GM18909 (cell line): Measurements from ENCODE around the gene CPNE4.
"Not testable (repeated sequence)": the region's sequence is repeated elsewhere in the genome, so short reads cannot be mapped to it uniquely, and the experiment has no call there.

Source experiments
- ATAC-seq: cut with Tn5 transposase; IDR thresholded peaks from one replicate; pipeline ENCODE4 v1.9.1; 2021; ENCODE audit warnings: mild to moderate bottlenecking; ENCODE audit not compliant: unreplicated experiment, poor library complexity

Gene CPNE4

DNA sequence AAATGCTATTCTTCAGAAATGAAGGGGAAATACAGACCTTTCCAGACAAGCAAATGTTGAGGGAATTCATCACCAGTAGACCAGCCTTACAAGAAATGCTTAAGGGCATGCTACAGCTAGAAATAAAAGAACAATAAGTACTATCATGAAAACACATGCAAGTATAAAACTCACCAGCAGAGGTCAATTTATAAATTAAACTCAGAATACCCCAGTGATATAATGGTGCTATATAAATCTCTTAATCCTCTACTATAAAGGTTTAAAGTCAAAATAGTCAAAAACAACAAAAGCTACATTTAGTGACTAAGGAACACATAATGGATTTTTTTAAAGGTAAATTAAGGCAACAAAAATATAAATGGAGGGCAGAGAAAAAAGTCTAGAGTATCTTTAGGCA lies 142.5 kb downstream of the CPNE4 start:
- ATAC-seq: no peak

DNA sequence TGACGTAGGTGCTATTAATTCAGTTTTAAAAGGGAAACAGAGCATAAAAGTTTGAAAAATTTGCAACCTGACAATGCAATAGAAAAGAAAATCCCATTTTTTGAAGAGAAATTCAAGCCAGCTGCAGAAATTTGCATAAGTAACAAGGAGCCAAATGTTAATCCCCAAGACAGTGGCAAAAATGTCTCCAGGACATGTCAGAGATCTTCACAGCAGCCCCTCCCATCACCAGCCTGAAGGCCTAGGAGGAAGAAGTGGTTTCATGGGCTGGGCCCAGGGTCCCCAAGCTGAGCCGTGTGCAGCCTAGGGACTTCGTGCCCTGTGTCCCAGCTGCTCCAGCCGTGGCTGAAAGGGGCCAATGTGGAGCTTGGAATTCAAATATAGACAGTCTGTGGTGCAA lies 148.9 kb downstream of the CPNE4 start:
- ATAC-seq: not testable (repeated sequence)

GRCh38 chr3:131883711-131884407 lies 151.0 kb downstream of the CPNE4 start:
- no peak for ATAC-seq

DNA sequence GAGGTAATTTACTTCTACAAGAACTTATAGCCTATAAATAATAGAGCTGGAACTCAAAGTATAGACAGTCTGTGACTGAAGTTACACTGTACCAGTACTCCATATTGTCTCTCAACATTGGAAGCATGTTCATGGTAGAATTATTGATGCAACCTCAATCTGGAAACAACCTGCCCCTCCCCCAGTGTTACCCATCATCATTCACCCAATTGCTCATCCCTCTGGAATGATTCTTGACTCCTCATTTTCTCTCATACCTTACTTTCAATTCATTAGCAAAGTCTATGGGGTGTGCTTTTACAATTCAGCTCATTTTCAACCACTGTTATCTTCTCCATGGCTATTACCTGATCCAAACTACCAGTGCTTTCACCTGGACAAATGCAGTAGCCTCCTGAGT lies 151.7 kb downstream of the CPNE4 start:
- no peak for ATAC-seq

GRCh38 chr3:131881777-131882176 lies 153.0 kb downstream of the CPNE4 start:
- ATAC-seq: no peak

- no peak for ATAC-seq
These were observed 153.9 kb downstream of the CPNE4 start for GRCh38 chr3:131880948-131881347.

- ATAC-seq: no peak
These were observed 166.6 kb downstream of the CPNE4 start for GRCh38 chr3:131868203-131868602.

DNA sequence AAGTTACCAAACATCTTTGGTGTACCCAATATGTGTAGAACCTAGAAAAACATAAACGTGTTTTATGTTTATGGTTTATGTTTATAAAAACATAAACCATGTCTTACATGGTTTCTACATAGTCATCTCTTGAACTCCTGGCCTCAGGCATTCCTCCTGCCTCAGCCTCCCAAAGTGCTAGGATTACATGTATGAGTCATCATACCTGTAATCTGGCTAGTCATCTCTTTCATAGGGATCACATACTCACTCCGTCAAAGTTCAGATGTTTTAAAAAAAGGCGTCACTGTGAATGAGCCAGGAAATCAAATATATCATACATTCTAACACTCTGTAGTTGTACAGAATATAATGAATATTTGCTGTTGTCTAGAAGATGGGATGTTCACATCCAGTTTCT lies 178.6 kb downstream of the CPNE4 start:
- no peak for ATAC-seq

GRCh38 chr3:131850223-131850622 lies 184.6 kb downstream of the CPNE4 start:
- ATAC-seq: no peak

DNA sequence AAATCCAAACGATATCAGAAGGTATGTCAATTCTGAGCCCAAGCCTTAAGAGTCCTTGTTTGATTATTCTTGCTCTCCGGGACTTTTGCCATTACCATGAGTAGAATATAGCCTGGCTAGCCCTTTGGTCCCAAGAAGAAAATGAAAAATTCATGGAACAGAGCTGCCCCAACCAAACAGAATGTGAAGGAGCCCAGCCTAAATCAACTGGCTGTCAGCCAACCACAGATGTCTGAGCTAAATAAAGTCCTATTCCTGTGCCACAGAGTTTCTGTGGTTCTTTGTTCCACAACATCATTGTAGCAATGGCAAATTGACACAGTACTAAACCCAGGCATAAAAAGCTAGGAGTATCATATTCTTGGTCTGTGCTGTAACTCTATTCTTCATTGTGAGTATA lies 185.2 kb downstream of the CPNE4 start:
- ATAC-seq: no peak

- no peak for ATAC-seq
These were observed 186.8 kb downstream of the CPNE4 start for GRCh38 chr3:131847966-131848510.

DNA sequence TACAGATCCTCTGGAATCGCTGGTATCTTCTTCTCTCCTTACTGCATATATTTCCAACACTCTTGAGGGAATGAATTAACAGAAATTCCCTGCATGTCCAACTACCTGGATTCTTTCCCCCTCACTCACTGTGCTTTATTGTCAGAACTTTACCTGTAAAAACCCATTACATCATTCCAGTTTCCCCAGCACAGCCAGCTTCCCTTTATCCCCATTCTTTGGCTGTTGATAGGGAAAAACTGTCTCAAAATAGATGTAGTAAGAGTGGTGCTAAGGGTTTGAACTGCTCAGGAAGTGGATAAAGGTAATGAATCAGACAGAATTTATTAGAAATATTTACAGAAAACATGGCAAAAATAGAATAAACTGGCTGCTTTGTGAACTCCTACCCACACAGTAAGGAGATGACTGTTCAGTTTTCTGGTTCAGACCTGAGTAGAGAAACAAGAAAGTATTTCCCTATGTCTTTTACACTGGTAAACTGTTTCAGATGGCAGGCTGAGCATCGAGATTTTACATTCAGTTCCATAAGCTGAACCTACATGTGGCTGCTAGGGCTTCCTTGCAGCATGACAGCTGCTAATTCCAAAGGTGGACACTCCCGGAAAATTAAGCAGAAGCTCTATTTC lies 188.4 kb downstream of the CPNE4 start:
- ATAC-seq: no peak

DNA sequence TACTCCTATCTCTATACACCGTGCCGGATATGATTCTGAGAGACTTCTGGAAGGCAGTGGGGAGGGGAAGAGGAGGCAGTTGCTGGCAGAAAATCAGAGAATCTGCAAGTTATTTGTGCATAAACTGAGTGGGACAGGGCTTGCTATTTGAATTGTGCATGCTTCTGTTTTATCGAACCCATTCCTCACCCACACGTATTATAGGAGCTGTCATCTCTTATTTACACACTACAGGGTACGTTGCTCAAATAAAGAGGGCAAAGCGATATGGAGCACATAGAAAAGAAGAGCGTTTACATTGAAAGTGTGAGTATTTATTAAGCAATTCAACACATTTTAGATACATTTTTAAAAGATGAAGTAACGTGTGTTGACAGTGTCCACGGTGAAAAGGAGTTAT lies 191.6 kb downstream of the CPNE4 start:
- ATAC-seq: no peak

DNA sequence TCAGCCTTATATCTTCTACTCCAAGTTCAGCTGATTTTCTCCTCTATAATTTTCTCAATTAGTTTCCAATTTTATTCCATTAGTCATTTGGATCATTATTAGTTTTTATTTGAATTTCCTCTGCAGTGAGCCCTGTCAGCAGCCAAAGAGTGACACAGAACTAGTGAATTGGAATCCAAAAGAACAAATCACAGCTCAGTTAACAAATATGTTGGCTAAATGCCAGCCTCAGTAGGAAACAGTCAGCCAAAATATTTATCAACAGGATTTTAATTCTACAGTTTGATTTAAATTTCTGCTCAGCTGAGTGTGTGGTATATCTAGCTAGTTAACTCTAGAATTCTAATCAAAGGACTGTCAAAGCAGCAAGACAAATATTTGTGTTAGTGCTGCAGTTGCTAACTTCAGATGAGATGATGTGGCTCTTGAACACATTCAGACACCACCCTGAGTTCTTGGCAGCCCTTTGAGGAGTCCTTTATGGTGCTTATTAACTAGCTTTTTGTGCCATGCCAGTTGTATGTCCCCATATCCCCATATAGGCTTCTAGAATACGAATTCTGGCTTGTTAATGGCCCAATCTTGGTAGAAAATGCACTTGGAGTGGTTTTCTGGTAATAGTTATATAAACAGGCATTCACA lies 194.5 kb downstream of the CPNE4 start:
- ATAC-seq: no peak

DNA sequence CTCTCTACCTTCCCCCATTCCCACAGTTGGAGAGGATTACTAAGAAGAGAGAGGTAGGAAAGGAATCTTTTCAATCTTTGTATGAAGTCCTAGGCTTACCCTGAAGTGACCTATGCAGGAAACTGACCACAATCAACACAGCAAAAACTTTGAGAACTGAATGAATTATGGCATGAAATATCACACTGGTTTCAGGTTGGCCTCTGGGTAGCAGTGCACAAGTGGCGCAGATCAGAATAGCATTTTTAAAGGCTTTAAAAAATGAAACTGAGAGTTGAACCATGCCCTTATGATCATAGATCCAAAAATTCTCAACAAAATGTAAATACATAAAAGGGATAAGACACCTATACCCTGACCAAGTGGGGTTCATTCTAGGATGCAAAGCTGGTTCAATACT lies 198.9 kb downstream of the CPNE4 start:
- no peak for ATAC-seq

GRCh38 chr3:131831608-131832007 lies 203.2 kb downstream of the CPNE4 start:
- ATAC-seq: no peak

GRCh38 chr3:131821191-131821762 lies 213.5 kb downstream of the CPNE4 start:
- ATAC-seq: no peak

DNA sequence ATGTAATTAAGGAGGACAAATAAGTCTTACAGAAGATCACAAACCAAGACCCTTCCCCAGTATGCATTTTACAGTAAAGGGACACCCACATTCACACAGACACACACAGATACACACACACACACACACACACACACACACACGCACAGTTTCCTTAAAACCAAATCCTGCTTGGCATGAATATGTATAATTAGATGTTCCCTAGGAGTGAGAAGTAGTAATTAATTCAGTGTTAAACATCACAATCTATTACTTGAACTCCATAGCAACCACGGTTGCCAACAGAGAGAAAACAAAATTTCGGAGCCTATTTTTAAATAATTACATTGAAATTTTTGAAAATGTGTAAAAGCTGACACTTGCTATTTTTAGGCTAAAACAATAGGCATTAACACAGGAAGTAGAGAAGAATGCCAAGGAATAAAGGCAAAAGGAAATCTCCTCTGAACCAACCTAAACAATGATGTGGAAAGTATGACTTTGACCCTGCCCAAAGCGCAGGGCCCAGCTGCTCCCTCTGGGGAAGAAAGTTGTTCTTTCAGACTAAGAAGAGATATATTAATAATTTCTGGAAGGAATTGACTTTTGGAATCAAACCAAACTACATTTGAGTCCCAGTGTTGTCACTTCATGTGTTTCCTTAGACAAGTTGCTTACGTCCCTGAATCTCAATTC lies 215.3 kb downstream of the CPNE4 start:
- ATAC-seq: no peak

GRCh38 chr3:131812433-131812832 lies 222.4 kb downstream of the CPNE4 start:
- no peak for ATAC-seq

DNA sequence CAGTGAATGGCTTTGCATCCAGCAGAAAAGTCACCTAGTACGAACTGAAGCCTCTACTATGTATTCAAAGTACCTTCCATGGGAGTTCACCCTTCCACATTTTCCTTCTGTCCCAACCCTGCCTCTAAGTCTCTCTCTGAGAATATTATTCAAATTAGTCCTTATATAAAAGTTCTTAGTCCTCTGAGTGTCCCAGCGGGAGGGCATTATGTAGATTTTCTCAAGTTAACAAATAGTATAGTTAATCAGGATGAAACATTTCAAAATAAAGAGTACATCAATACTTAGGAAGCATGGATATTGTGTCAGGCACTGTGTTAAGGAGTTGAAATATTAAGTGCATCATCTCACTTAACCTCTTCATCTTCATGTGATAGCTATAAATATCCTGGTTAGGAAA lies 223.3 kb downstream of the CPNE4 start:
- ATAC-seq: no peak

- no peak for ATAC-seq
These were observed 227.0 kb downstream of the CPNE4 start for GRCh38 chr3:131807822-131808221.
